ENCODE data around the gene SH2D6.

DNA sequence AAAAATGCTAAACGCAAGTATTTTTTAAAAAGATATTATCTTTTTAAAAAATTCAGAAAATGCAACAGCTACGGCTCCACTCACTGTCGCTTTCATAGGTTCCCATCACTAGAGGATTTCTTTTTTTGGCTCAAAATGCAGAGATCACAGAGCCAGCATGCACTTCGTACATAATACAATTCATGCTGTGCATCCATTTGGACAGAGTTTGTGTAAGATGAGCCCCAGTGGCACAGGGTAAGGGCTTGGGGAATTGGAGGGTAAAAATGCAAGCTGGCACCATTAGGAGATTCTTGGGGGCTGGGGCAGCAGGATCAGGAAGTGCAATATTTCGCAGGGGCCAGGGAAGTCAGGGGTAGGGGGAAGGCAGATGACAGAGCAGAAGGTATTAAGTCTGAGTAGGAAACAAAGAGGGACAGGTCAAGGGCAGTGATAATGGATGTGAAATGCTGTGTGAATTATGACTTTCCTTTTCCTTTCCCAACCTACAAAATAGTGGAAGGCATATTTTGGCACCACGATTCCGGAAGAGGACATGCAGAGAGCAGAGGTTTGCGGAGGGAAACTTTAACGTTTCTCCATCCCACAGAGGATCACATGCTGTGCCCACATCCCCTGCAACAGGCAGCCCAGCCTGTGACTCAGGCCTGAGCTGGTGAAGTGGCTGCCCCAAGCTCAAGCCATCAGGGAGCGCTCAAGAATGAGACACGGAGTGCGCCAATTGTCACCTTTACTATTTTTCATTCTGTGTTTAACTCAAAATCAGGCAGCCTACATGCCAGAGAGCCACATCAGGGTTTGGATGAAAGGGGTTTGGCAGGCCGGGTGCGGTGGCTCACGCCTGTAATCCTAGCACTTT, 13.1 kb upstream of the SH2D6 start:
- TF ChIP-seq, protein P1, sequence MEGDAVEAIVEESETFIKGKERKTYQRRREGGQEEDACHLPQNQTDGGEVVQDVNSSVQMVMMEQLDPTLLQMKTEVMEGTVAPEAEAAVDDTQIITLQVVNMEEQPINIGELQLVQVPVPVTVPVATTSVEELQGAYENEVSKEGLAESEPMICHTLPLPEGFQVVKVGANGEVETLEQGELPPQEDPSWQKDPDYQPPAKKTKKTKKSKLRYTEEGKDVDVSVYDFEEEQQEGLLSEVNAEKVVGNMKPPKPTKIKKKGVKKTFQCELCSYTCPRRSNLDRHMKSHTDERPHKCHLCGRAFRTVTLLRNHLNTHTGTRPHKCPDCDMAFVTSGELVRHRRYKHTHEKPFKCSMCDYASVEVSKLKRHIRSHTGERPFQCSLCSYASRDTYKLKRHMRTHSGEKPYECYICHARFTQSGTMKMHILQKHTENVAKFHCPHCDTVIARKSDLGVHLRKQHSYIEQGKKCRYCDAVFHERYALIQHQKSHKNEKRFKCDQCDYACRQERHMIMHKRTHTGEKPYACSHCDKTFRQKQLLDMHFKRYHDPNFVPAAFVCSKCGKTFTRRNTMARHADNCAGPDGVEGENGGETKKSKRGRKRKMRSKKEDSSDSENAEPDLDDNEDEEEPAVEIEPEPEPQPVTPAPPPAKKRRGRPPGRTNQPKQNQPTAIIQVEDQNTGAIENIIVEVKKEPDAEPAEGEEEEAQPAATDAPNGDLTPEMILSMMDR (IDR thresholded peaks at IDR 0.05) = no peak
- no peak for TF ChIP-seq POLR2A (IDR thresholded peaks at IDR 0.05)

Data from heart left ventricle (tissue), 13 donors.